Fibroblast of skin of left biceps (primary cell): ENCODE measurements around the gene ZNRF4.

Experiments used
- DNase-seq, 2 experiments: peaks; one replicate each; pipeline ENCODE4 v3.0.0-alpha.2; 2013; ENCODE audit warnings: low read depth in 2 of 2

The ZNRF4 gene

DNA sequence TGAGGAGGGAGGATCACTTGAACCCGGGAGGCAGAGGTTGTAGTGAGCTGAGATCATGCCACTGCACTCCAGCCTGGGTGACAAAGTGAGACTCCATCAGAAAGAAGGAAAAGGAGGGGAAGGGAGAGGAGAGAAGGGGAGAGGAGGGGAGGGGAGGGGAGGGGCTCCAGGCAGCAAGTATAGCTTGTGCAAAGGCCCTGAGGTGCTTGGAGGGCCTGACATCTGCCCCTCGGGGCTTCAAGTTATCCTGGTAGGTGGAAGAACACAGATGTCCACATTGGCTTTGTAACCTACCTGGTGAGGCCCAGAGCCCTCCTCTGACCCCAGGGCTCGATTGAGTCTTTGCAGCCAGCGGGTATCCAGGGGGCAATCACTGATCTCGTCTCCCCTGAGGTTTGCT, 11.5 kb upstream of the ZNRF4 start:
- no peak for DNase-seq

DNA sequence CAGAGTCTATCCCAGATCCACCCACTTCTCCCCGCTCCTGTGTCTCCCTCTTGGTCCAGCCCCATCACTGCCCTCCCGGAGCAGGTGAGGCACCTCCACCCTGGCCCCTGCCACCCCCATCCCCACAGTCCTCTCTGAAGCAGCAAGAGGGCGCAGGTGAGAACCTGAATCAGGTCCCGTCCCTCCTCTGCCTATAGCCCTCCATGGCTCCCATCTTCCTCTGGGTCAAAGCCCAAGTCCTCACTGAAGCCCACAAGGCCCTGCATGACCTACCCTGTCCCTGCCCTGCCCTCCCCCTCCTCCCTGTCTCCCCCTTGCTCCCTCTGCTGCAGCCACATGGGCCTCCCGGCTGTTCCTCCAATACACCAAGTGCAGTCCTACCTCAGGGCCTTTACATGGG, 10.8 kb upstream of the ZNRF4 start:
- no peak for DNase-seq

DNA sequence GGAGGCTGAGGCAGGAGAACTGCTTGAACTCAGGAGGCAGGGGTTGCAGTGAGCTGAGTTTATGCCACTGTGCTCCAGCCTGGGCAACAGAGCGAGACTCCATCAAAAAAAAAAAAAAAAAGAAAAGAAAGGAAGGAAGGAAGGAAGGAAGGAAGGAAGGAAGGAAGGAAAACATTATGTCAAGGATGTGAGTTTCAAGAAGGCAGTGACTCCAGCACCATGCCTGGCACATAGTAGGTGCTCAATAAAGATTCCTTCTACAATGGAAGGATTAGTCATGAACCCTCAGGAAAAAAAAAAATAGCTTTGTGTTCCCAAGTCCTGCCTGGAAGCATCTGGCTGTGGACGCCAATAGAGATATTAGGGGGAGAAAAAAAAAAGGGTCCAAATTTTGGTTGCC, 10.1 kb upstream of the ZNRF4 start:
- no peak for DNase-seq

DNA sequence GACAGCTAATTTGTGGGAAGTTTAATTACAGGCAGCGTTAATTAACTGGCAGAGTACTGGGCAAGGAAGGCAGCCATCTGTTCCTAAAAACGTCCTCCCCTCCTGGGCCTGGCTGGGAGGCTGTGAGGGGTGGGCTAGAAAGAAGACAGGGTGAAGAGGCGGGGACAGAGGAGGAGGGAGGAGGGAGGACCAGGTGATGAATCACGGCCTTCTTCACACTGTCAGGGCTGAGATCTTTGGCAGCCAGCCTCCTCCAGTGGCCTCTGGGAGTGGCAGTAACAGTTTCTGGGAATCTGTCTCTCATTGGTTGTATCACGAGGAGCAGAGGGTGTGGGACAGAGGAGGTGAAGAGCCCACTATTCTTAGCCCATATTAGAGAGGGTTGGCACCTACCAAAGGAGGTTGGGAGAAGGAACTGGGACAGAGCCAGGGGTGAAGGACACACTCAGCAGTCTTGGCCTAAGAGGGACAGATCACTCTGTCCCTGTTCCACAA, 9.6 kb upstream of the ZNRF4 start:
- no peak for DNase-seq

DNA sequence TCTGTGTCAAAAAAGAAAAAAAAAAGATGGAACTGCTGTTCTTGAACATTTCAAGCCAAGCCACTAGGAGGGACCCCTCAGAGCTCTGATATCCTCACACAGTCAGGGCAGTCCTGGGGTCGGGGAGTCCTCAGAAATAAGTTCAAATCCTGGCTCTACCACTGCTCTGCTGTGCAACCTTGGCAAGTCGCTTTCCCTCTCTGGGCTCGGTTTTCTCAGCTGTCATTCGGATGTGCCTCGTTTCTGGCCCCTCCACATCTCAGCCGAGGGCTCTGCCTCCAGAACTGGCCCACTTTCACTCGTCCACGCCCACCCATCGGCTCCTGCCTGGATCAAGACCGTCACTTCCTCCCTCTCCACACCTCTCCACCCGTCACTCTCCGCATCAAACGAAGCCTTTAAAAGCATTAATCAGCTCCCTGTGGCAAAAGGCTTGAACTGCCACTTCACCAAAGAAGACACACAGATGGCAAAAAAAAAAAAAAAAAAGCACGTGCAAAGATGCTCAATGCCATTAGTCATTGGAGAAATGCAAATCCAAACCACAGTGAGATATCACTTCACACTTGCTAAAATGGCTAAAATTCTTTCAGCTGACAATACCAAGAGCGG, 7.4 kb upstream of the ZNRF4 start:
- no peak for DNase-seq

DNA sequence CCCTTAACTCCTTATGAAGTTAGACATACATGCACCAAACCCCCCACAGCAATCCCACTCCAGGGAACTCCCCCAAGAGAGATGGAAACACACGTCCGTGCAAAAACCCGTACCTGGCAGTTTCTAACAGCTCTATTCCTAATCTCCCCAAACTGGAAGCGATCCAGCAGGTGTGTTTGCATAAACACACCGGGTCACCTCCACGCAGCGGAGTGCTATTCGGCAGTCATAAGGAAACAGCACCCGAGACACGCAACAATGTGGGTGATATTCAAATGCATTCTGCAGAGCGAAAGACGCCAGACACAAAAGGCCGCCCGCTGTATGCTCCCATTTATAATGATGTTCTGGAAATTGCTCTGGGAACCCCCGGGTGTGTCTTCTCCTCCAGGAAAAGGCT, 6.8 kb upstream of the ZNRF4 start:
- DNase-seq, result no peak

DNA sequence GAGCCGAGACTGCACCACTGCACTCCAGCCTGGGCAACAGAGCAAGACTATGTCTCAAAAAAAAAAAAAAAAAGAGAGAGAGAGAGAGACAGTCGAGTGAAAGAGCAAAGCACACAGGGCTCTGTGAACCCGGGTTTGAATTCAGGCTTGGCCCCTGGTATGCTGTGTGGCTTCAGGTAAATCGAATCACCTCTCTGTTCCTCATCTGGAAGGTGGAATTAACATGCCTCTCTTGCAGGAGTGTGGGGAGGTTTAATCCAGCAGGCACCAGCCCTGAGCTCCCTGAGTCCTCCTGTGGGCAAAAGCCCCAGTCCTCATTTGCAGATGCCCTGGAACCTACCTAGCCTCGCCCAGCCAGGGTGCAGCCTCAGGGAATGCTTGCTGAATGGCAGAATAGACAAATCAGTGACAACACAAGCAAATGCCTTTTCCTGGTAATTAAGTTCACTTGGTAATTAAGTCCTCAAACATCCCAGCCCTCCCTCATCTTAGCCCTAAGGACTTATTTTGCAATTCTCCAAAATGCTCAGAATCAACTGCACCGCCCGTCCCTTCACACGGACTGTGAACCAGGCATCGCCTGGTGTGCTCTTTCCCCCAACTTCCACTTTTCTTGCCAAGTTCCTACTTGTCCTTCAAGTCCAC, 4.6 kb upstream of the ZNRF4 start:
- DNase-seq, result no peak

DNA sequence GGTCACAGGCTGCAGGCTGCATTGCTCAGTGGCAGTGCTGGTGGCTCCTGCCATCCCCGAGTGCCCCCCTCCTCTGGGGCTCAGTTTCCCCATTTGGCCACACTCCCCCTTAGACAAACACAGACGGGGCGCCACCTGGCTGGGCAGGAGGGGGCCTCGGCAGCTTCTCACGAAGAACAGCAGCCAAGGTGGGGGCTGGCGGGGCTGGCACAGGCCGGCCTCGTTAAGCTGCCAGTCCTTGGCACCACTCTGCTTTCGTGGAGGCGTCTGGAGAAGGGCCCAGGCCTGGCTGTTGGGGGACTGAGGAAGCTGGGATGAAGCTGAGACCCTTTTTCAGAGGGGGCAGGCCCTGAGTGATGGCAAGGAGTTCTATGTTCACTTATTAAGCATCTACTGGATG, 3.7 kb upstream of the ZNRF4 start:
- no peak for DNase-seq

DNA sequence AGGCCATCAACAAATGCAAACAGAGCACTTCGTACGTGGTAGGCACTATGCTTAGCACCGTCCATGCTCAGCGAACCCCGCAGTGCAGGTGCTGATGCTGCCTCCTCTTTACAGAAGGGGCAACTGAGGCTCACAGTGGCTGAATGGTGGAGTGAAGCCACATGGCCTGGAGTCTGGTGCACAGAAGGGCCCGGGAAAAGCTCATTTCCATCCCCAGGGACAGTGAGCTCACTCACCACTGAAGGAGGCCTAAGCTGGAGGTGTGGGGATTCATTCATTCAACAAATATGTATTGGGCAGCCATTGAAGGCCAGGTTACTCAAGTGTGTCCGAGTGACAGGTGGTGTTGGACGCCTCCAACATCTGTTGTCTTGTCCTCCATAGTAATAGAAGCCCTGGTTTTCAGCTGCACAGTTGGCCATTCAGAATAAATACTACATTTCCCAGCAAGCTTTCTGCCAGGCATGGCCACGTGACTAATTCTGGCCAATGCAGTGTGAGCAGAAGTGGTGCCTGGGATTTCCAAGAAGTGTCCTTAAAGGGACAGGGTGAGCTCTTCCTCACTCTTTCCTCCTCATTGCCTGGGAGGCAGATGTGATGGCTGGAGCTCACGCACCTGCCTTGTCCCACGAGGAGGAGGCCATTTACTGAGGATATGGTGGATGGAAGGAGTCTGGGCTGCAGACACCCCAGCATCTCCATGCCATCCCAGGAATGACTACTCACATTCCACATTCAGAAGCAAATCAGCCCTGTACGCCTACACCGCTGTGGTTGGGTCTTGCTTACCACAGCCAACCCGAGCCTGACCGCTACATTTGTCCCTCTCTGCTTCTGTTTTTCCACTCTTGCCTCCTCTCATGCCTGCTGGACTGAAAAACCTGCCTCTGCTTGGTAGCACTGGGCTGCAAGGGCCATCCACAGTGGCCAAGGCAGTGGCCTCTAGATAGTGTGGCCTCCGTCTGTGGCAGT, 2.3 kb upstream of the ZNRF4 start:
- no peak for DNase-seq

DNA sequence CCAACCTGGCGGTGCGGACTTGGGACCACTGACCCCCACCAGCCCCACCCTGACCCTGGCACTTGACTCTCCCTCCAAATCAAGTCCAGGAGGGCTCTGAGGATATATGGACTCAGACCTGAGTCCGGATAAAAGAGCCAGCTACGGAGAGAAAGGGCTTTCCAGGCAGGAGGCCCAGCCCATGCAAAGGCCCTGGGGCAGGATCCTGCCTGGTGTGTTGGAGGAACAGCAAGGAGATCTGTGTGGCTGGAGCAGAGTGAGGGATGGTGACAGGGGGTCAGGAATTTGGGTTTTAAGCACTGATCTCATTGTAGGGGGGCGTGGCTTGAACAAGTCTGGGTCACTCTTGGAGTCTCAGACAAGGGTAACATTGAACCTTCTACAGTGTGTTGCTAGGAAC, 474 bp upstream of the ZNRF4 start:
- no peak for DNase-seq

DNA sequence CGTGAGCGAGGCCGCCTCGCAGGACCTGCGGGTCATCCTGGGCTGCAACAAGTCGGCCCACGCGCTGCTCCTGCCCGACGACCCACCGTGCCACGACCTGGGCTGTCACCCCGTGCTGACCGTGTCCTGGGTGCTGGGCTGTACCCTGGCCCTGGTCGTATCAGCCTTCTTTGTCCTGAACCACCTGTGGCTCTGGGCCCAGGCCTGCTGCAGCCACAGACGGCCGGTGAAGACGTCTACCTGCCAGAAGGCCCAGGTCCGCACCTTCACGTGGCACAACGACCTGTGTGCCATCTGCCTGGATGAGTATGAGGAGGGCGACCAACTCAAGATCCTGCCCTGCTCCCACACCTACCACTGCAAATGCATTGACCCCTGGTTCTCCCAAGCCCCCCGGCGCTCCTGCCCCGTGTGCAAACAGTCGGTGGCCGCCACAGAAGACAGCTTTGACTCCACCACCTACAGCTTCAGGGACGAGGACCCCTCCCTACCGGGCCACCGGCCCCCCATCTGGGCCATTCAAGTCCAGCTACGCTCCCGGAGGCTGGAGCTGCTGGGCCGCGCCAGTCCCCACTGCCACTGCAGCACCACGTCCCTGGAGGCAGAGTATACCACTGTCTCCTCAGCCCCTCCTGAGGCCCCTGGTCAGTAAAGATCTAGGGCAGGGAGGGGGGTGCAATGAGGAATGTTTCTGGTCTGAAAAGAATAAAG, 1.1 kb downstream of the ZNRF4 start:
- DNase-seq, result no peak

DNA sequence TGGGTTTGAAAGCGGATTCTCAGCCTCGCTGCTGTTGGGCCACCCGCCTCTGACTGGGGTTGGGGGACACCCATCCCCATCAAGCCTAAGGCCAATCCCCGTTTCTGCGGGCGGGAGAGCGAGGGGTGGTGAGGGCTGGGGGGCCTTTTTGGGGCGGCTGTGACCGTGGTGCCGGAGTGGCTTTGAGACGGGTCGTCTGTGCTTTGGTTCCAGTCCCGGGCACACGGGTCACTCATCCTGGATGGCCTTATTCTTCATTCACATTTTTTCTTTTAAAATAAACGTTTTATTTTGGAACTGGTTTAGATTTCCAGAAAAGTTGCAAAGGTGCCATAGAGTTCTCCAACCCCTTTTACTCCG, 1.6 kb downstream of the ZNRF4 start:
- DNase-seq, result no peak

DNA sequence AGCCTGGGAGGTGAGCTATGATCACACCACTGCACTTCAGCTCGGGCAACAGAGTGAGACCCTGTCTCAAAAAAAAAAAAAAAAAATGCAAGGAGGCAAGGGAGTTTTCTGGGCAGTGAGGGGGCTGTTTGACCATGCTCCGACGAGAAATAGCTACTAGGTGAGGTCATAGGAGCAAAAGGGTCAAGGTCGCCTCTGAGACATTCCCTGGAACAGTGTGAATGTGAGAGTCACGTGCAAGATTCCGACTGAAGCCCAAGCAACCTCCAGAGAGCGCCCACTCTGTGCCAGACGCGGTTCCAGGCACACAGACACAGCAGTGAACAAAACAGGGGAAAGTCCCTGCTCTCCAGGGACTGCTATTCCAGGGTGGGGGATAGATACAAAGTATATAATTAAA, 2.5 kb downstream of the ZNRF4 start:
- DNase-seq, result no peak

DNA sequence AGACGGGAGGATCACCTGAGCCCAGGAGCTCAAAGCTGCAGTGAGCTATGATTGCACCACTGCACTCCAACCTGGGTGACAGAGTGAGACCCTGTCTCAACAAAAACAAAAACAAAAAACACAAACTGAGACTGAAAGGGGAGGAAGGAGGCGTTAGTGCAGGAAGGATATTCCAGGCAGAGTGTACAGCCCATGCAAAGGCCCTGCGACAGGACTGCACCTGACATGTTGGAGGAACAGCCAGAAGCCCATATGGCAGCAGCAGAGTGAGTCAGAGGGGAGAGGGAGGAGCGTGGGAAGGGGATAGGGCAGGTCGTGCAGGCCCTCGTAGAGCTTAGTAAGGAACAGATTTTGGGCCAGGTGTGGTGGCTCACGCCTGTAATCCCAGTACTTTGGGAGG, 3.2 kb downstream of the ZNRF4 start:
- DNase-seq, result no peak

DNA sequence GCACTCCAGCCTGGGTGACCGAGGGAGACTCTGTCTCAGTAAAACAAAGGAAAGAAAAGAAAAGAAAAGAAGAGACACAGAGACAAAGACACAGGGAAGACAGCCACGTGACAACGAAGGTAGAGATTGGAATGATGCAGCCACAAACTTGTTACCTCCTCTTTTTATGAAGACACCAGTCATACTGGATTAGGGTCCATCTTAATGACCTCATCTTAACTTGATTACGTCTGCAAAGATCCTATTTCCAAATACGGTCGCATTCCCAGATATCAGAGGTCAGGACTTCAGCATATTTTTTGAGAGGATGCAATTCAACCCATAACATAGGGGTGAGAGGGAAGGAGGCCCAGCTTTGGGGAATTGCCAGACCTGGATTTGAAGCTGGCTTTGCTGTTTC, 4.1 kb downstream of the ZNRF4 start:
- no peak for DNase-seq

DNA sequence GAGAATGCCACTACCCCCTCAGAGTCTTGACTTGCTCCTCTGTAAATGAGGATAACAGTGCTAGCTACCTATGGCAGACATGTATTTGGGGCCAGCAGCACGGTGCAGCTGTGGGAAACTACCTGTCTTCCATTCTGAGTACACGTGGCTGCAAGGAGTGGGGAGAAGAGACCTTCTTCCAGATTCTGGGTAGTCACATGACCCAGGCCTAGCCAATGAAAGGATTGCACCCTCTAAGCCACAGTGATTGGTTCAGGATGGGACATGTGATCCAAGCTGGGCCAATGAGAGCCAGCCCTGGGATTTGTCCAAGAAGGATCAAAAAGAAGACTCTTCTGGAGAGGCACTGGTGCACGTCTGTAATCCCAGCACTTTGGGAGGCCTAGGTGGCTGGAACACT, 5.5 kb downstream of the ZNRF4 start:
- no peak for DNase-seq

DNA sequence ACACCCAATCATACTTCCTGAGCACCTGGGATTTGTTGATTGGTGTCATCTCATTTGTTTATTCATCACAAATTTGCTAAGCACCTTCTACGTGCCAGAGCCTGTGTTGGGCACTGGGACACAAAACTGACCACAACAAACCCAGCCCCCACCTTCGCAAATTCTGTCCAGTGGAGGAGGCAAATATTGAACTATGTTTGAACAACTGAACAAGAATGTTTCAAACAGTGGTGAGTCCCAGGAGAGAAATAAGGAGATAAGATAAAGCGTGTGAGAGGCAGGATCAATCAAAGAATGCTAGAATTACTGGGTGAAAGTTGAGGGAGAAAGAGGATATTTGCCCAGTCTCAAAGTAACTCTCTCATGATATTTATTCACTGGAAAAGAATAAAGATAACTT, 8.7 kb downstream of the ZNRF4 start:
- DNase-seq, result no peak

DNA sequence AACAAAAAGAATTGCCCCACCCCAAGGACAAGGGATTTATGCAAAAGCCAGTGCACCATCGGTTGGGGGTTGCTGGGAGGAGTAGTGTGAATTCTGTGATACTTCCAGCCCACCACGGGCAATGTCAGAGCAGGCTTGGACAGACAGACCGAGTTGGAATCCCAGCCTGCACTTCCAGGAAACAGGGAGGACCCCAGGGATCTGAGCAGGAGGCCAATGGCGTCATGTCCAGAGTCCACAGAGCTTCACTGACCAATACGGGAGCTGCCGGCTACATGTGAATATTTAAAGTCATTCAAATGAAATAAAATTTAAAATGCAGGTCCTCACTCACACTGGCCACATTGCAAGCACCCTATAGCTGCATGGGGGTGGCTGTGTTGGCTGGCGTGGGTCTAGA, 10.9 kb downstream of the ZNRF4 start:
- DNase-seq, result no peak

DNA sequence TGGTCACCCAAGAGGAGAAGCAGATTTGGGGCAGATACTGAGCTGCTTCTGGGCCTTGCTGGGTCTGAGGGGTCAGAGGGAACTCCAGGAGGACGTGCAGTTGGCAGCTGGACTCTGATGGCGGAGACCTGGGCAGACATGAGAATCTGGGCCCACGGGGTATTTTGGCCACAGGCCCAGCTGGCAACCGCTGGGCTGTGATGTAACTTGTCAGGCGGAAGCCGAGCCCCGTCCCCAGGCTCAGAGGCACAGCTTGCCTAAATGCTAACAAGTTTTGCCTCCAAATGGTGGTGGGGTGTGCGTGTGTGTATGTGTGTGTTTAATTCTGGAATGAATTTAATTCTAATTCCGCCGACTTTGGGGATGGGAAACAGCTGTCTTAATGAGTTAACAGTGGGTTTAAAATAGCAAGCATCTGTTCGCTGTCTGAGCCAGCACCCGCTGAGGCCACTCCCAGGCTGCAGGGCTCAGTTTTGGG, 11.6 kb downstream of the ZNRF4 start:
- no peak for DNase-seq

DNA sequence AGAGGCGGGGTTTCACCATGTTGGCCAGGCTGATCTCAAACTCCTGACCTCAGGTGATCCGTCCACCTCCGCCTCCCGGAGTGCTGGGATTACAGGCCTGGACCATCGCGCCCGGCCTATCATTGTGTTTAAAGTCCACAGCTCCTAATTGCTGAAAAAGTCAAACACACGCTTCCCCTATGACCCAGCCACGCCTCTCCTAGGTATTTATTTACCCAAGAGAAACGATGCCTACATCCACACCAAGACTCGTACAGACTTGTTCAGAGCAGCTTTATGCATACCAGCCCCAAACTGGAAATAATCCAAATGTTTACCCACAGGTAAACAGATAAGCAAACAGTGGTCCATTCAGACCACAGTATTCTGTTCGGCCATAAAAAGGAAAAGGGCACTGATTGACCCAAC, 15.1 kb downstream of the ZNRF4 start:
- no peak for DNase-seq

DNA sequence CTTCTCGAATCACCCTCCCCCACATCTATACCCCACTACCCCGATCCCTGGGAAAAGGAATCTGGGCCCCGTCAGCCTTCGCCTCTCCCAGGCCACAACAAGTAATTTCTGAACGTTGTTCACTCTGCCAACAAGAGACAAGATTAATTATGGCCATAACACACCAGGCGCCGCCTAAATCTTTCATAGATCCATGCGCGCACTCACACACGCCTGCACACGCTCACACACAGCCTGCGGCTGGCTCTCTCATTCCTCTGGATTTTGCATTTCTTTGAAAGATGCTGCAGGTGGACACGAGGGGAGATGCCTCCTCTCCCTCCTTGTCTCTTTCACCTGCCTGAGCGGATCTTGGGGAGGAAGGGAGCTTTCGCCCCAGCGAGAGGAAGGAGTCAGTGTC, 17.1 kb downstream of the ZNRF4 start:
- DNase-seq, result no peak

DNA sequence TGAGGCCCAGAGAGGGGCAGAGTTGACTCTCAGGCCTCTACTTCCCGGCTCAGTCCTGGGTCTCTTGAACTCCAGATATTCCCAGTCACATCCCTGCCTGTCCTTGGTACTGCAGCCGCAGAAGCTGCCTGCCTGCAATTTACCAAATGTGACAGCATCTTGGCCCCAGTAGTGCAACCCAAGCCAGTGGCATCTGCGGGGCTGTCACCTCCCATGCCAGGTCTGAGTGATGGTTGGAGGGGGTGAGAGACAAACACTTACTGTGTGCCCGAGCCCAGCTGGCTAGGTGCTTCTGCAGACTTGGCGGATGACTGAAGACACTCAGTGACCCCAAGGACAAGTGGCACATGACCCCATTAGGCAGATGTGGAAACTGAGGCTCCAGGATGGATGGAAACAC, 18.4 kb downstream of the ZNRF4 start:
- DNase-seq, result no peak
